ENCODE results near the gene EFCAB11.

EFCAB11 gene

GRCh38 chr14:89823743-89824142, 130.8 kb downstream of the EFCAB11 start:
- peaks cover 12 to 17% of the 10 kb centered on the region in 2 experiments for H3K4me1 ChIP-seq (ENCODE audit: control insufficient read depth in 1 of 2, insufficient read depth in 1 of 2, low read depth in 1 of 2, low read length in 1 of 2)
- TF ChIP-seq, protein P1, sequence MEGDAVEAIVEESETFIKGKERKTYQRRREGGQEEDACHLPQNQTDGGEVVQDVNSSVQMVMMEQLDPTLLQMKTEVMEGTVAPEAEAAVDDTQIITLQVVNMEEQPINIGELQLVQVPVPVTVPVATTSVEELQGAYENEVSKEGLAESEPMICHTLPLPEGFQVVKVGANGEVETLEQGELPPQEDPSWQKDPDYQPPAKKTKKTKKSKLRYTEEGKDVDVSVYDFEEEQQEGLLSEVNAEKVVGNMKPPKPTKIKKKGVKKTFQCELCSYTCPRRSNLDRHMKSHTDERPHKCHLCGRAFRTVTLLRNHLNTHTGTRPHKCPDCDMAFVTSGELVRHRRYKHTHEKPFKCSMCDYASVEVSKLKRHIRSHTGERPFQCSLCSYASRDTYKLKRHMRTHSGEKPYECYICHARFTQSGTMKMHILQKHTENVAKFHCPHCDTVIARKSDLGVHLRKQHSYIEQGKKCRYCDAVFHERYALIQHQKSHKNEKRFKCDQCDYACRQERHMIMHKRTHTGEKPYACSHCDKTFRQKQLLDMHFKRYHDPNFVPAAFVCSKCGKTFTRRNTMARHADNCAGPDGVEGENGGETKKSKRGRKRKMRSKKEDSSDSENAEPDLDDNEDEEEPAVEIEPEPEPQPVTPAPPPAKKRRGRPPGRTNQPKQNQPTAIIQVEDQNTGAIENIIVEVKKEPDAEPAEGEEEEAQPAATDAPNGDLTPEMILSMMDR (IDR thresholded peaks at IDR 0.05) = no peak
- no peaks in the 10 kb centered on the region for H3K9me3 ChIP-seq
- no peaks in the 10 kb centered on the region for H3K27me3 ChIP-seq
- no peak overlapping the region for H3K4me3 ChIP-seq (ENCODE audit: low read depth in 1 of 2, low read length in 1 of 2)
- no peaks in the 10 kb centered on the region for H3K36me3 ChIP-seq
- H3K27ac ChIP-seq = no peak overlapping the region

- no peaks in the 10 kb centered on the region for H3K27me3 ChIP-seq
- no peak overlapping the region for H3K27ac ChIP-seq
- TF ChIP-seq, protein P1 (IDR thresholded peaks at IDR 0.05) = no peak
- no peaks in the 10 kb centered on the region for H3K4me1 ChIP-seq (ENCODE audit: control insufficient read depth in 1 of 2, insufficient read depth in 1 of 2, low read depth in 1 of 2, low read length in 1 of 2)
- H3K36me3 ChIP-seq = no peaks in the 10 kb centered on the region
- no peak overlapping the region for H3K4me3 ChIP-seq (ENCODE audit: low read depth in 1 of 2, low read length in 1 of 2)
- H3K9me3 ChIP-seq = no peaks in the 10 kb centered on the region
These were observed 140.4 kb downstream of the EFCAB11 start for GRCh38 chr14:89814126-89814525.

GRCh38 chr14:89813617-89814031, 140.9 kb downstream of the EFCAB11 start:
- Histone ChIP-seq H3K27me3 (no peaks in the 10 kb centered on the region), H3K4me3 (ENCODE audit: low read depth in 1 of 2, low read length in 1 of 2) (no peak overlapping the region), H3K27ac (no peak overlapping the region), H3K36me3 (no peaks in the 10 kb centered on the region), H3K4me1 (ENCODE audit: control insufficient read depth in 1 of 2, insufficient read depth in 1 of 2, low read depth in 1 of 2, low read length in 1 of 2) (no peaks in the 10 kb centered on the region), H3K9me3 (no peaks in the 10 kb centered on the region)
- TF ChIP-seq, protein P1 (IDR thresholded peaks at IDR 0.05) = no peak

DNA sequence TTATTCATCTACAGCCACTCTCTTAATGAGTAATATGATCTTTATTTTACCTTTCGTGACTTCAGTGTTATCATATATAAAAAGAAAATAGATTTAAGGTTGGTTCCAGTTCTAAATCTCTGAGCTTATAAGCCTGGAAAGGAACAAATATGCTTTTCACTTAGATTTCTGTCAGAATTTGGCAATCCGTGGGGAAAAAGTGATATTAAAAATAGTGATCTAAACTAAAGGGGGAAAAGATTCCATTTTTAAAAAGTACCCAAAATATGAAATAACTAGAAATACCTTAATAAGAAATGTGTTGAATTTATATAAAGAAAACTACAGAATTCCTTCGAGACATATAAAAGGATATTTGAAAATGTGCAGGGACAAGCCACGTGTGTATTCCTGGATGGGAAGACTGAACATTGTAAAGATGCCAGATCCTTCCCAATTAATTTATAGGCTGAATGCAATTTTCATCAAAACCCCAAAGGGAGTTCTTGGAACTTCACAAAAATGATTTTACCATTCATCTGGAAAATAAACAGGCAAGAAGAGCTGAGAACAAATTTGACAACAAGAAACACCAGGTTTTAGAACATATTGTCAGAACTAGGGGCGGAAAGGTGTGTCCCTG, 142.5 kb downstream of the EFCAB11 start:
- Histone ChIP-seq H3K27me3 (no peaks in the 10 kb centered on the region), H3K4me1 (ENCODE audit: control insufficient read depth in 1 of 2, insufficient read depth in 1 of 2, low read depth in 1 of 2, low read length in 1 of 2) (no peaks in the 10 kb centered on the region), H3K36me3 (no peaks in the 10 kb centered on the region), H3K9me3 (no peaks in the 10 kb centered on the region), H3K27ac (no peak overlapping the region), H3K4me3 (ENCODE audit: low read depth in 1 of 2, low read length in 1 of 2) (no peak overlapping the region)
- TF ChIP-seq, protein P1 (IDR thresholded peaks at IDR 0.05) = no peak

DNA sequence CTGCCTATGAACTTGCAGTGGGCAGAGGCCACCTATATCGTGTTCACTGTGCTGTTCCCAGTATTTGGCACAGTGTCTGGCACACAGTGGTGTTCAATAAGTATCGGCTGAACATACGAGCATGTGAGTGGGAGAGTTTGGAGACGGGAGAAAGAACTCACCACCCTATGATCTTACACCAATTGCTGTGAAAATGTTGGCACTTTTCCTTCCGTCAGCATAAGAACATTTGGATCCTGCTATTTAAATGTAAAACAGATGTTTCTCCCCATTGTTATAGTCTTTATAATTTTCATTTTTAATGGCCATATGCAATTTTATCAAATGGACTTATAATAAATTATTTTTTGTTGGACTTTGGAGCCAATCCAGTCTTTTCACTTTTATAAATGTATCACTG, 144.4 kb downstream of the EFCAB11 start:
- no peaks in the 10 kb centered on the region for H3K9me3 ChIP-seq
- no peak overlapping the region for H3K4me3 ChIP-seq (ENCODE audit: low read depth in 1 of 2, low read length in 1 of 2)
- H3K36me3 ChIP-seq = no peaks in the 10 kb centered on the region
- H3K27ac ChIP-seq = no peak overlapping the region
- H3K4me1 ChIP-seq (ENCODE audit: control insufficient read depth in 1 of 2, insufficient read depth in 1 of 2, low read depth in 1 of 2, low read length in 1 of 2) = no peaks in the 10 kb centered on the region
- no peaks in the 10 kb centered on the region for H3K27me3 ChIP-seq
- TF ChIP-seq, protein P1 (IDR thresholded peaks at IDR 0.05) = no peak

All from neutrophil (primary cell).